Suprapubic skin (tissue), 3 donors: ENCODE results near the gene ZNF384.

Experiments used
- CTCF ChIP-seq, 2 donors: fragments of 200-600 bp in 1 of 2; fragments of 450-650 bp in 1 of 2; sonication (generic) in 1 of 2; IDR thresholded peaks; one replicate each; pipeline ENCODE4 v1.5.1; 2016 to 2019; ENCODE audit warnings: antibody characterized with exemption in 2 of 2, mild to moderate bottlenecking in 1 of 2, moderate library complexity in 1 of 2
- POLR2A ChIP-seq, 2 donors: fragments of 450-650 bp; IDR thresholded peaks; one replicate each; pipeline ENCODE4 v1.6.1; 2017; ENCODE audit warnings: antibody characterized with exemption in 2 of 2, mild to moderate bottlenecking in 2 of 2, moderate library complexity in 2 of 2

DNA sequence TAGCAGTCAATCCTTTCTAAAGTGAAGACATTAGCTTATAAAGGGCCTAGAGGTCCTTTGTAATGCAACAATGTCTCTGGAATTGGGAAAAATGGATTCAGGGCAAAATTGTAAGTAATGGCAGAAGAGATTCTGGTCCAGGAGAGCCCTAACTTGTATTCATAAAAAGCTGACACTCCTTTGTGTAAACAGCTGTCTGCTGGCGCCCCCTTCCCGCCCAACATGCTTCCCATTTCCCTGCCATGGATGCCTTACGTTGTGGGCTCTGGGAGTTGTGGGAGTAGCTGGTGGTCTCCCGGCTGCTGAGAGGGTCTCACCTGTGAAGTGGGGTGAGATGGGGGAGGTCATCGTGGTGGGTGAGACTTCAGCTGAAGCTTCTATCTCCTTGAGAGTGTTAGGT, 44.3 kb downstream of the ZNF384 start:
- TF ChIP-seq POLR2A (IDR thresholded peaks at IDR 0.05) (no peak), CTCF (IDR thresholded peaks at IDR 0.05) (no peak)
